Prostate gland (tissue), 2 donors: ENCODE results near the gene FANCB.

Source experiments
- CTCF ChIP-seq, 4 experiments: fragments of 200-600 bp in 2 of 4; fragments of 450-650 bp in 2 of 4; sonication (generic) in 2 of 4; IDR thresholded peaks; 1 replicate in 3 of 4; 2 replicates in 1 of 4; pipeline ENCODE4 v1.5.1; 2016 to 2019; ENCODE audit warnings: antibody characterized with exemption in 4 of 4, mild to moderate bottlenecking in 2 of 4, moderate library complexity in 2 of 4
- POLR2A ChIP-seq: fragments of 450-650 bp; IDR thresholded peaks from one replicate; pipeline ENCODE4 v1.6.1; 2016; ENCODE audit warnings: antibody characterized with exemption, mild to moderate bottlenecking
- POLR2AphosphoS5 ChIP-seq: sonication (generic); formaldehyde crosslinking; IDR thresholded peaks from one replicate; pipeline ENCODE4 v1.6.1; 2017; ENCODE audit warnings: antibody characterized with exemption

DNA sequence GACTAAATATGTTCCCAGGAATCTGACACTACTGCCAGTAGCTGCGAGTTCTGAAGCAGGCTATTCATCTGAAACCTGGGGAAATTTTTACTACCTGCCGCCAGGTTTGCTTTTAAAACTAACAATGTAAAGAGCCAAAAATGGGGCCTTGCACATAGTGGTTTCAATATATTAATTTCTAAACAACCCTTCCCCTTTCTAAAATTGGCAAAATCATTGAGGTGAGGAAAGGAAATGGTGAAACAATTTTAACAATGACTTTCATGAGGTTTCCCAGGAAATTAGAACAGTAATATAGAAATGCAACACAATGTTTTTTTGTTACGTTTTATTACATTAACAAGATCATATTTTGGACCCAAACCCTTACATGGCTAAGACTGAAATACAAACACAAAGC is 21.3 kb downstream of the FANCB start:
- no peak for TF ChIP-seq POLR2AphosphoS5
- TF ChIP-seq CTCF (IDR thresholded peaks at IDR 0.05): no peak
- no peak for TF ChIP-seq POLR2A
